Motor neuron (in vitro differentiated cells): ENCODE data around the gene CSK. TPM values are rescaled to one million over a fixed set of nuclear protein-coding genes. Genes with fewer than 3 reads are reported as not detected.

ENCODE experiments used
- ATAC-seq, 8 experiments: fragments of 200-7000 bp; cut with Tn5 transposase; replicated peaks in 6 of 8; 2 replicates each; pipeline ENCODE4 v1.8.0; 2021; ENCODE audit warnings: mild to moderate bottlenecking in 8 of 8, moderate library complexity in 8 of 8
- H3K27ac ChIP-seq, 2 donors: fragments of 250-450 bp; sonication (Bioruptor Pico); 2 replicates each; pipeline ENCODE4 v1.9.0; 2021; ENCODE audit warnings: antibody characterized with exemption in 2 of 2, mild to moderate bottlenecking in 2 of 2, moderate library complexity in 1 of 2
- H3K4me1 ChIP-seq, 2 donors: fragments of 250-450 bp; sonication (Bioruptor Pico); replicated peaks in 1 of 2; 2 replicates each; pipeline ENCODE4 v1.6.1; 2021; ENCODE audit warnings: antibody characterized with exemption in 2 of 2, mild to moderate bottlenecking in 2 of 2, moderate library complexity in 1 of 2
- H3K4me3 ChIP-seq, 5 donors: fragments of 250-450 bp; sonication (Bioruptor Pico); 2 replicates each; pipeline ENCODE4 v1.9.0; 2021; ENCODE audit warnings: antibody characterized with exemption in 5 of 5, mild to moderate bottlenecking in 5 of 5, moderate library complexity in 4 of 5
- WGBS, 10 experiments: fragments of 450-650 bp; shearing (Covaris generic); methylation state at CpG; one replicate each; pipeline ENCODE4 v1.0.0; 2022; 5-methylcytosine and 5-hydroxymethylcytosine counted together
- in situ Hi-C, 9 experiments: fragments of 400-800 bp; cut with MboI; loops; one replicate each; pipeline ENCODE4 v1.15.0; 2021; ENCODE audit warnings: low sequenced_read_pairs in 9 of 9, low pct_unique_long_range_greater_than_20kb in 2 of 9; ENCODE audit not compliant: unreplicated experiment in 9 of 9
- total RNA-seq, 8 experiments: library from RNA; unstranded; fragments of 300-600 nt; gene quantifications; 2 replicates each; pipeline versions ENCODE4 v1.2.3 to v1.2.4, GENCODE V29; 2022

Gene CSK
- total RNA-seq, 8 experiments from 2014 or later: 15.6 to 155 (median 27.0) TPM

DNA sequence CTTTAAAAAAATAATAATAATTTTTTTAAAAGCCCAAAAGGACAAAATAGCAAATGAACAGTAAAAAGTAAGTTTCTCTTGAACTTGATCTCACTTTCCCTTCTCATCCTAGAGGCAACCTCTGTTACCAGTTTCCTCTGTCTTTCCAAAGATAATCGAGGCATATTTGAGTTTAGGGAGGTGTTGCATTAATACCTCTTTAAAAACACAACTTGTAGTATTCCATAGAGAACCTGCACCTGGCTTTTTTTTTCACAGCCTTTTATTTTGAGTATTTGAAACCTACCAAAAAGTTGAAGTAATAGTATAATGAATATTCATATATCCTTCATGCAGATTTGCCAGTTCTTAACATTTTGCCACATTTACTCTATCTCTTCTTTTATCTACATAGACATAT, 9.1 kb downstream of the CSK start:
- H3K27ac ChIP-seq: no peak overlapping the region
- H3K4me3 ChIP-seq: no peak overlapping the region
- ATAC-seq: no peak
- in situ Hi-C loops: no loop called here
- 27 to 100% (median 62%) methylated on average over 1 of the region's 1 CpG; no CpG with 5 or more reads in 3 of the 10 experiments for WGBS, 10 experiments
- peaks cover 4 to 22% of the 10 kb centered on the region in 2 donors for H3K4me1 ChIP-seq

DNA sequence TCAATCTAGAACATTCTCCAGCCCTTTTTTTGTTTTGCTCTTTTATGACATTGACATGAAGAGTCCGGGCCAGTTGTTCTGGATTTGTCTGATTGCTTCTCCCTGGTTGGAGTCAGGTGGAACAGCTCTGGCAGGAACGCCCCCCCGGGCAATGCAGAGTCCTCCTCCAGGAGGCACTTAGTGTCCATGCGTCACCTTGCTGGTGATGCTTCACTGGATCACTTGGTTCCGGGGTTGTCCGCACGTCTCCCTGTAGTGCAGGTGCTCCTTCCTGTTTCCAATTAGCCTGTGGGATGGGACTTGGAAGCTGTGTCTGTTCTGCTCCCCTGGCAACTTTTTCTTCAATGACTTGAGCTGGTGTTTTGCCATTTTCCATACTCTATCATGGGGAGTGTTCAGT, 9.8 kb downstream of the CSK start:
- no peak for ATAC-seq
- Histone ChIP-seq H3K4me3 (no peak overlapping the region), H3K4me1 (peaks cover 4 to 22% of the 10 kb centered on the region in 2 donors), H3K27ac (no peak overlapping the region)
- in situ Hi-C loops: no loop called here
- WGBS, 10 experiments: 67 to 97% (median 88%) methylated on average over 1 to 6 of the region's 7 CpGs; no CpG with 5 or more reads in 6 of the 10 experiments

DNA sequence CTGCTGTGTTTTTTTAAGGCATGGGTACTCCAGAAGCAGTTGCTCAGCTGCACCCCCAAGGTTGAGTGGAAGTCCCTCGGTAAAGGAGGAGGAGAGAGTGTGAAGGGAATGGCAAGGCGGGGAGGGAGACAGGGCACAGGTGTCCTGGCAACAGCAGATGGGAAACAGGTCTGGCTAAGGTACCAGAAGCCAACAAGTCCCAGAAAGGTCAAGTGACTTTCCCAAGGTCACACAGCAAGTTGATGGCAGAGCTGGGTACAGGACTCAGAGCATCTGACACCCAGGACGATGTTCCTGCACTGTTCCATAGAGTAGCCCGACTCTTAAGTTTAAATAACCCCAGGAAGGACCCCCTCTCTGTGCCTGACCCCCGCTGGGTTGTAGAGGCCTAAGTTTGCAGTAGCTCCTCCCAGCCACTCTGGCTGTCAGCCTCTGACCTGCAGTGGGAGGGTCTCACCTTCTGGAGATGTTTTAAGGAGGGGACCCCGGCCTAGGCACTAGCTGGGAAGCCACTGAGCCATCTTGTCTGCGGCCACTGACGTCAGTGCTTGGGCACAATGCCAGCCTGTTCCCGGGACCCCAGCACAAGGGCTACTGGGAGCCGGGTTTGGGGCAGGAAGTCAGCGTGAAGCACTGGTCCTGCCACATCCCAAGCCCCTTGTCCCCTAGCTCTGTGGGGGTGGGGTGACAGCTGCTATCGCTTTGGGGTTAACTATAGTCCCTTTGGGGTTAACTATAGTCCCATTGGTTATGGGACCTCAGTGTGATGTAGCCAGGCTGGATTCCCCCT, 10.5 kb downstream of the CSK start:
- no peak for ATAC-seq
- WGBS, 10 experiments: 65 to 100% (median 75%) methylated on average over 1 to 6 of the region's 12 CpGs; no CpG with 5 or more reads in 5 of the 10 experiments
- Histone ChIP-seq H3K4me3 (no peak overlapping the region), H3K27ac (no peak overlapping the region), H3K4me1 (peaks cover 4 to 19% of the 10 kb centered on the region in 2 donors)
- in situ Hi-C loops: no loop called here

DNA sequence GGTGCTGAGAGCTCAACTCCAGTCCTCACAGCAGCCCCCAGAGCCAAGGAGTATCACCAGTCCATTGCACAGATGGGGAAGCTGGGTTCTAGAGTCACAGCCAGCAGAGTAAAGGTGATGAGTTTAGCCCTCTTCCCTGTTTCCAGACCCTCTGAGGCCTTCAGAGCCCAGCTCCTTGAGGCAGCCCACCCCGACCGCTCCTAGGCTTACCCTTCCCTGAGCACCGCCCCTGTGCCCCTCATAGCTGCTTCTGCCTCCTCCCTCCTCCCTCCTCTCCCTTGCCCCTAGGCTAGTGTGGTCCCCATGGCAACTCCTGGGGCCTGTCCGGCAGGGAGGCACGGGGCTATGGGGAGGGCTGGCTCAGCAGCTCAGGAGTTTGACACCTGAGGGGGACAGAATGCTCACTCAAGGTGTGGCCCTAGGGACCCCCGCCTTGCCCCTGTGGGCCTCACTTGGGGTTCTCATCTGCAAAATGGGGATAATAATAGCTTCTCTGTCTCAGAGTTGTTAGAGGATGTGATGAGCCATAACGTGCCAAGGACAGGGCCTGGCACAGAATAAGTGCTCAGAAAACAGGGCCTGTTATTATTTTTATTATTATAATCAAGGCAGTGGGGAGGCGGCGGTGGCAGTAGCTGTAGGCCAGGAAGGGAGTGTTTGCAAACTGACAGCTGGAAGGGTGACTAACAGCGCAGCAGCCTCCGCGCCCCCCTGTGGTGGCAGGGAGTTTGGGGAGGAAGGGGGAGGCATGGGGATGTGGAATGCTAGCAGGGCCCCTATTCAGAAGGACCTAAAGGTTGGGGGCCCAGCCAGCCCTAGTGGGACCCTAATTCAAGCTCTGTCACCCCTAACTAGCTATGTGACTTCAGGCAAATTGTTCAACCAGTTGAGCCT, 11.5 kb downstream of the CSK start:
- in situ Hi-C loops: no loop called here
- 0 to 100% (median 86%) methylated on average over 1 to 6 of the region's 12 CpGs; no CpG with 5 or more reads in 6 of the 10 experiments for WGBS, 10 experiments
- no peak overlapping the region for H3K4me3 ChIP-seq
- peaks cover 3 to 16% of the 10 kb centered on the region in 2 donors for H3K4me1 ChIP-seq
- no peak overlapping the region for H3K27ac ChIP-seq
- peak; percentile 29 to 69 (median 46) for ATAC-seq

DNA sequence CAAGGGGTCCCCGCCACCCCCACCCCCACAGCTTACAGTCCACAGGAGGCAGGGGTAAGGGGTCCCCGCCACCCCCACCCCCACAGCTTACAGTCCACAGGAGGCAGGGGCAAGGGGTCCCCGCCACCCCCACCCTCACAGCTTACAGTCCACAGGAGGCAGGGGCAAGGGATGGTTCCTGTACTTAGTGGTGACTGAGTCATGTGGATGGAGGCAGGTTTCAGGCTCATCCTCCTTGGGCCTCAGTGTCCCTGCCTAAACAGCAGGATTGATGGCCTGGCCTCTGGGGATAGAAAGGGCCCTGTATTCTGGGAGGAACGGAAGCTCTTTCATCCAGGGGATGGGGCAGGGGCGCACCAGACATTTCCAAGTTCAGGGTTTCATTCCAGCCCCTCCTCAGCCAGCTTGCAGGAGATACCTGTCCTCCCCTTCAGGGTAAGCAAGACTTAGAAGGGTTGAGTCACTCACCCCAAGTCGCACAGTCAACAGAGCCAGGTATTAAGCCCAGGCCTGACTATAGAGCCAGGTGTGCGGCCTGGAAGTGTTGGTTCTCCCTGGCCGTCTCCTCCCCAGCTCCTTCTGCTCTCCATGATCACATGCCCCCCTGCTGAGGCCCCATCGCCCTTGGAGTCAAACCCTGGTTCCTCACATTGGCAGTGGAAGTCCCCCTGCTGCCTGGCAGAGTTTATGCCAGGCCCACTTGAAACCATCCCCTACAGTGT, 12.5 kb downstream of the CSK start:
- in situ Hi-C loops: no loop called here
- no peak overlapping the region for H3K27ac ChIP-seq
- WGBS, 10 experiments: 100% methylated on average over 1 to 2 of the region's 9 CpGs; no CpG with 5 or more reads in 6 of the 10 experiments
- peaks cover 0 to 16% of the 10 kb centered on the region in 2 donors for H3K4me1 ChIP-seq
- no peak overlapping the region for H3K4me3 ChIP-seq
- no peak for ATAC-seq

DNA sequence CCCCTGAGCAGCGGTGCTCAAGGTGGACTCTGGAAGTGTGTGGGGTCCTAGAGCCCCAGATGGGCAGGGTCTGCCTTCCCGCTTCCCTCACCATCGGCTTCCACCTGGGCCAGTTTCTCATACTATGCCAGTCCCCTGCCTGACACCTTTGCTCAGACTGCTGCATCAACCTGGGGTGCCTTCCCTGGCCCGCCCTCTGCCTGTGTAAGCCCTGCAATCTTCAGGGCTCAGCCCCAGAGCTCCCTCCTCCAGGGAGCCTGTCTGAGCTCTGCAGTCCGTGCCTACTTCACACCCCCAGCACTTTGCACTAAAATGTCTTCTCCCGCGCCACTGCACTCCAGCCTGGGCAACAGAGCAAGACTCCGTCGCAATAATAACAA, 13.1 kb downstream of the CSK start:
- H3K4me1 ChIP-seq: peaks cover 0 to 13% of the 10 kb centered on the region in 2 donors
- ATAC-seq: no peak
- 67 to 100% (median 97%) methylated on average over 1 to 6 of the region's 9 CpGs; no CpG with 5 or more reads in 2 of the 10 experiments for WGBS, 10 experiments
- in situ Hi-C loops: no loop called here
- no peak overlapping the region for H3K4me3 ChIP-seq
- no peak overlapping the region for H3K27ac ChIP-seq

DNA sequence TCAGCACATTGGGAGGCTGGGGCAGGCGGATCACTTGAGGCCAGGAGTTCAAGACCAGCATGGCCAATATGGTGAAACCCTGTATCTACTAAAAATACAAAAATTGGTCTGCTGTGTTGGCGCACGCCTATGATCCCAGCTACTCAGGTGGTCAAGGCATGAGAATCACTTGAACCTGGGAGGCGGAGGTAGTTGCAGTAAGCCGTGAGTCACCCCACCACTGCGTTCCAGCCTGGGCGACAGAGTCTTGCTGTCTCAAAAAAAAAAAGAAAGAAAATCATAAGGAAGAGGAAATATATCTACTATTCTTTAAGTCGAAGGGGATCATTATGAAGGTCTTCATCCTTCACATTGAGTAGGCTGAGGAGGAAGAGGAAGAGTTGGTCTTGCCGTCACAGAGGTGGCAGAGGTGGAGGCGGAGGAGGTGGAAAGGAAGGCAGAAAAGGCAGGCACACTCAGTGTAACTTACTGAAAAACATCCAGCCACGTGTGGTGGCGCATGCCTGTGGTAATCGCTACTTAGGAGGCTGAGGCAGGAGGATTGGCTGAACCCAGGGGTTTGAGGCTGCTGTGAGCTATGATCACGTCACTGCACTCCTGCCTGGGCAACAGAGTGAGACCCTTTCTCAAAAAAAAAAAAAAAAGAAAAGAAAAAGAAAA, 14.2 kb downstream of the CSK start:
- in situ Hi-C loops: no loop called here
- WGBS, 10 experiments: 76 to 100% (median 92%) methylated on average over 3 to 11 of the region's 14 CpGs; no CpG with 5 or more reads in 2 of the 10 experiments

DNA sequence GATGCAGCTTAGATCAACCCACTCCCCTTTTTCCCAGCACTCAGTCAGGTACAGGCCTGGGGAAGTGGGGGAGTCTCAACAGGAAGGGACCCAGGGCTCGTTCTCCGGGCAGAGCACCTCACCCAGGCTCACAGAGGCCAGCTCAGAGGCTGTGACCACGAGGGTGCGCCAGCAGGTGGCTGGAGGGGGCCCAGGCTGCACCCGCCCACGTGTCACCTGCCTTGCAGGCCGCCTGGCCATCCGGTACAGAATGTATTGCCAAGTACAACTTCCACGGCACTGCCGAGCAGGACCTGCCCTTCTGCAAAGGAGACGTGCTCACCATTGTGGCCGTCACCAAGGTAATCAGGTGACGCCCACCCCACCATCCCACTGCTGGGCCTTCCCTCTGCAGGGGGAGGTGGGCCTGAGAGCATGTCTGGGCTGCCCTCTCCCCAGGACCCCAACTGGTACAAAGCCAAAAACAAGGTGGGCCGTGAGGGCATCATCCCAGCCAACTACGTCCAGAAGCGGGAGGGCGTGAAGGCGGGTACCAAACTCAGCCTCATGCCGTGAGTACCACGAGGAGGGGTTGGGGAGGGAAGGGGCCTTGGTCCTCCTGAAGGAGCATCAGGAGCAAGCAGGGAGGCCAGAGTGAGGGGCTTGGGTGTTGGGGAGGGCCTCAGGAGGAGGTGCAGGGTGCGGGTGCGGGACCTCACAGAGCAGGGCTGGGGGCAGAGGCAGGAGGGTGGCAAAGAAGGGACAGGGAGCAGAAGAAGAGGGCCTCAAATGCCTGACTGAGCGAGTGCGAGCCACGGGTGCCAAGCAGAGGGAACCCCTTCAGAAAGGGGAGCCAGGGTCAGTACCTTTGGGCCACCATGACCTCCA, 16.7 kb downstream of the CSK start:
- Histone ChIP-seq H3K4me1 (no peaks in the 10 kb centered on the region), H3K27ac (no peak overlapping the region), H3K4me3 (no peak overlapping the region)
- in situ Hi-C loops: no loop called here
- WGBS, 10 experiments: 97 to 100% (median 100%) methylated on average over 2 to 7 of the region's 25 CpGs; no CpG with 5 or more reads in 7 of the 10 experiments
- ATAC-seq: no peak

More for the DNA sequence above, 14.2 kb downstream of the CSK start:
- Histone ChIP-seq H3K4me3 (no peak overlapping the region), H3K4me1 (peaks cover 0 to 10% of the 10 kb centered on the region in 2 donors), H3K27ac (no peak overlapping the region)
- no peak for ATAC-seq

DNA sequence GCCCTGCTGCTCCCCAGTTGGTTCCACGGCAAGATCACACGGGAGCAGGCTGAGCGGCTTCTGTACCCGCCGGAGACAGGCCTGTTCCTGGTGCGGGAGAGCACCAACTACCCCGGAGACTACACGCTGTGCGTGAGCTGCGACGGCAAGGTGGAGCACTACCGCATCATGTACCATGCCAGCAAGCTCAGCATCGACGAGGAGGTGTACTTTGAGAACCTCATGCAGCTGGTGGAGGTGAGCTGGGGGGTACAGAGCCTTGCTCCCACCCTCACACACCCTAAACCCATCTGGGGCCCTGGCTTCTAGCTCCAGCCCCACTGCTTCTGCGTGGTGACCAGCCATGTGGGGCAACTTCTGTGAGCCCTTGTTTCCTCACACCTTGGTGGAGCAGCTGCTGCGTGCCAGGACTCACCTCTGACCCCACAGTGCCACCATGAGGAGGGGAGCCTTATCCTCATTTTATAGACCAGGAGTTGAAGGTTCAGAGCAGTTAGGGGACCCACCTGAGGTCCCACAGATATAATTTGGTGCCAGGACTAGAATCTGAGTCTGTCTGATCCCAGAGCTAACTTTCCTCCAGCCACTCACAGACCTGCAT, 17.5 kb downstream of the CSK start:
- ATAC-seq: no peak

DNA sequence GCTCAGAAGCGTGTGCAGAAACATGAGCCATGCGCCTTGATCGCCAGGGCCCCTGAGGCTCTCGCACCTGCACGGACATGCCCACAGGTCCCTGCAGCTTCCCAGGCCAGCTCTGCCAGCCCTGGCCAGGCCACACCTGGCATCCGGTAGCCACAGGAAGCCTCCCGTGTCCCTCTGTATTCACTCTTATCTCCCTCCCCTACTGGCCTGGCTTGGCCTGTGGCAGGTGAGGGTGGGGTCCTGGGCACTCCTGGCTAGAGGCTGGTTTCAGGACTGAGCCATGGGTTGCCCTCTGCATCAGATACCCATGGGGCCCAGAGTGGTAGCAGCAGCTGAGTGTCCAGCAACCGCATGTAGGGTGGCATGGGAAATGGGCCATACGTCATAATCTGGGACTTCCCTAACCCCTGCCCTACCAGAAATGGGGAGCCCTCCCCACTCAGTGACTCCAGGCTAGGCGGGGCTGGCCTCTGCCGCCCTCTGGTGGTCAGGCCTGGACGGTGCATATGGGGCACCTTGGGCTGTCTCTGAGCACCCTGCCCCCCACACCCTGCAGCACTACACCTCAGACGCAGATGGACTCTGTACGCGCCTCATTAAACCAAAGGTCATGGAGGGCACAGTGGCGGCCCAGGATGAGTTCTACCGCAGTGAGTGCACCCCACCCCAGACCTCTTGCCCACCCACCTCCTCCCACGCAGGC, 18.1 kb downstream of the CSK start:
- in situ Hi-C loops: no loop called here
- 0 to 81% (median 62%) methylated on average over 1 to 6 of the region's 18 CpGs; no CpG with 5 or more reads in 4 of the 10 experiments for WGBS, 10 experiments
- H3K4me1 ChIP-seq: no peaks in the 10 kb centered on the region
- H3K27ac ChIP-seq: no peak overlapping the region
- ATAC-seq: peak; percentile 65 to 92 (median 74)
- no peak overlapping the region for H3K4me3 ChIP-seq

More for the DNA sequence above, 17.5 kb downstream of the CSK start:
- WGBS, 10 experiments: 67 to 100% (median 91%) methylated on average over 1 to 6 of the region's 16 CpGs; no CpG with 5 or more reads in 6 of the 10 experiments
- Histone ChIP-seq H3K4me1 (no peaks in the 10 kb centered on the region), H3K4me3 (no peak overlapping the region), H3K27ac (no peak overlapping the region)
- in situ Hi-C loops: no loop called here

DNA sequence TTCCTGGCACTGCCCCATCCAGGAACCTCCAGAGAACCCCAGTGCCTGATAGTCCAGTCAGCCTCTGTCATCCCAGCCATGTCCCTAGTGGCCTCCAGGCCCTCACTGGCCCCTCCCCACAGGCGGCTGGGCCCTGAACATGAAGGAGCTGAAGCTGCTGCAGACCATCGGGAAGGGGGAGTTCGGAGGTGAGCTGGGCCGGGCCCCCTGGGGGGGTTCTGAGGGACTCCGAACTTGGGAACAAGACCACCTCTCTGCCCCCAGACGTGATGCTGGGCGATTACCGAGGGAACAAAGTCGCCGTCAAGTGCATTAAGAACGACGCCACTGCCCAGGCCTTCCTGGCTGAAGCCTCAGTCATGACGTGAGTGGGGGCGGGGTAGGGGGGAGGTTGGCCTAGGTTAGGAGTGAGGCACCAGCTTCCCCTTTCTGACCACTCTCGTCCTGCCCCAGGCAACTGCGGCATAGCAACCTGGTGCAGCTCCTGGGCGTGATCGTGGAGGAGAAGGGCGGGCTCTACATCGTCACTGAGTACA, 18.7 kb downstream of the CSK start:
- ATAC-seq: peak in 6 of 8 experiments; percentile 9 to 45 (median 20)
- Histone ChIP-seq H3K4me3 (no peak overlapping the region), H3K4me1 (no peaks in the 10 kb centered on the region), H3K27ac (no peak overlapping the region)
- in situ Hi-C loops: no loop called here
- WGBS, 10 experiments: 84 to 100% methylated on average over 1 to 4 of the region's 20 CpGs; no CpG with 5 or more reads in 8 of the 10 experiments
